AG10803 (cell line): ENCODE results near the gene CSN2.

Source experiments
- DNase-seq: peaks from one replicate; pipeline ENCODE4 v3.0.0; 2010; ENCODE audit warnings: low read depth
- H3K4me3 ChIP-seq: 2 replicates; pipeline ENCODE4 v1.5.1; 2011; ENCODE audit warnings: mild to moderate bottlenecking, low read length, control low read depth
- TF ChIP-seq, protein P1 (sequence below): conservative IDR thresholded peaks from 2 replicates; pipeline ENCODE4 v1.5.1; 2011; ENCODE audit warnings: mild to moderate bottlenecking, low read length, control low read depth, inconsistent platforms

The CSN2 gene

DNA sequence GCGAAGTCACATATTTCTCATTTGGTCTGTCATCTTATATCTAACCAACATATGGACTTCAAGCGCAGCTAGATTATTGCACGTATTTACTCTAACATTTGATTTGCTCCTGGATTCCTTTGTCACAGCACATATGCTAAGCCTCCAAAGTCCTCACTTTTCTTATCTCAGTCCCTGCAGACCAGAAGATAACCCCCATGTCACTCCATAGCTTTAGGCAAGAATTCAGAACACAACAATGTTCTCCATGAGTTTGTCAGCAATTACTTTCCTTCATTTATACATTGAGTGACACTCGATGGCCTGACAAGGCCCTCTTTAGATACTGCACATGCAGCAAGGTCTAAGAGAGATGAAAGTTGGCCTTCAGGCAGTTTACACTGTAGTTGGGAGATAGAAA lies 25.5 kb upstream of the CSN2 start:
- DNase-seq, result no peak
- H3K4me3 ChIP-seq, result no peak overlapping the region
- TF ChIP-seq, protein P1, sequence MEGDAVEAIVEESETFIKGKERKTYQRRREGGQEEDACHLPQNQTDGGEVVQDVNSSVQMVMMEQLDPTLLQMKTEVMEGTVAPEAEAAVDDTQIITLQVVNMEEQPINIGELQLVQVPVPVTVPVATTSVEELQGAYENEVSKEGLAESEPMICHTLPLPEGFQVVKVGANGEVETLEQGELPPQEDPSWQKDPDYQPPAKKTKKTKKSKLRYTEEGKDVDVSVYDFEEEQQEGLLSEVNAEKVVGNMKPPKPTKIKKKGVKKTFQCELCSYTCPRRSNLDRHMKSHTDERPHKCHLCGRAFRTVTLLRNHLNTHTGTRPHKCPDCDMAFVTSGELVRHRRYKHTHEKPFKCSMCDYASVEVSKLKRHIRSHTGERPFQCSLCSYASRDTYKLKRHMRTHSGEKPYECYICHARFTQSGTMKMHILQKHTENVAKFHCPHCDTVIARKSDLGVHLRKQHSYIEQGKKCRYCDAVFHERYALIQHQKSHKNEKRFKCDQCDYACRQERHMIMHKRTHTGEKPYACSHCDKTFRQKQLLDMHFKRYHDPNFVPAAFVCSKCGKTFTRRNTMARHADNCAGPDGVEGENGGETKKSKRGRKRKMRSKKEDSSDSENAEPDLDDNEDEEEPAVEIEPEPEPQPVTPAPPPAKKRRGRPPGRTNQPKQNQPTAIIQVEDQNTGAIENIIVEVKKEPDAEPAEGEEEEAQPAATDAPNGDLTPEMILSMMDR, result no peak

DNA sequence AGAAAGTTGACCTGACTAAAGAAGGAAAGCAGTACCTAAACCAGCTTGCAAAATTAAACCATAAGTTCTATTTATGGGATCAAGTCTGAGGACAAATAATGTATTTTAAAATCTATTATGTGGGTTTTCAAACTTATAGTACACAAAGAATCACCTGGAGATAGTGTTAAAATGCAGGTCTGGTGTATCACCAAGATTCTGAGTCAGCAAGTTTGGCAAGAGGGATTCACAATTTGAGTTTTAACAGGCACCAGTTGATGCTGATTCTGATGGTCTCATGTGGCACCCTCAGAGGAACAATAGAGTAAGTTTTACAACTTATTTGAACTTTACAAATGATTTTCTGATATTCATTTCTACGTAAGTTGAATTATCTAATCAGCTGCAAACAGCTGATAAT lies 21.1 kb upstream of the CSN2 start:
- no peak overlapping the region for H3K4me3 ChIP-seq
- DNase-seq, result no peak
- TF ChIP-seq, protein P1, result no peak

DNA sequence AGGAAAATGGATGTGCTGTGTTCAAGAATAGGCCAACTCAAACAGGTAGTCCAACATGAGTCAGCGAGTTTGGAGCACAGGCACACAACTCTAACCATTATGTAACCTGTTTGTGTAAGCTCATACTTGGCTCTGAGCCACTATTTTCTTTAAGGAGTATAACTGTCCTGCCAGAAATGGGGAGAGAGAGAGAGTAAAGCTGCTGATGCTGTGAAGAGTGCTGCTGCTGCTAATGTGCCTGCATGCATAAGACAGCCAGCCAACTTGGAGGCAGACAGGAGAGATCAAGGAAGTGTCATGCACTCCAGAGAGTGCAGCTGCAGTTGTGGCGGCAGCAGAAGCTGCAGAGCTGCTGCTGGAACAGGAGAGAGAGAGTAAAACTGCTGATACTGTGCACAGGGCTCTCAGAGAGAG lies 18.5 kb upstream of the CSN2 start:
- DNase-seq, result no peak

DNA sequence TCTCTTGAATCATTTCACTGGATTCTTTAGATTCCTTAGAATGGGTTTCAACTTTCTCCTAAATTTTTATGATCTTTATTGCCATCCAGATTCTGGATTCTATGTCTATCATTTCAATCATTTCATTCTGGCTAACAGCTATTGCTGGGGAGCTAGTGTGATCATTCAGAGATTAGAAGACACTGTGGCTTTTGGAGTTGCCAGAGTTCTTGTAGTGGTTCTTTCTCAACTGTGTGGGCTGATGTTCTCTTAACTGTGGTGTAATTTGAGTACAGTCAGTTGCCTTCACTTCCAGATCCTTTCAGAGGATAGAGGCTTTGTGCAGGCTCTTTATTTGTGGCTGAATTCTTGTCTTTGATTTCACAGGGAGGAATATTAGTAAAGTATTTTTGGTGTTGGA lies 12.1 kb upstream of the CSN2 start:
- DNase-seq, result no peak
- no peak overlapping the region for H3K4me3 ChIP-seq
- TF ChIP-seq, protein P1, result no peak

More for the DNA sequence above, 18.5 kb upstream of the CSN2 start:
- TF ChIP-seq, protein P1, result no peak
- no peak overlapping the region for H3K4me3 ChIP-seq

DNA sequence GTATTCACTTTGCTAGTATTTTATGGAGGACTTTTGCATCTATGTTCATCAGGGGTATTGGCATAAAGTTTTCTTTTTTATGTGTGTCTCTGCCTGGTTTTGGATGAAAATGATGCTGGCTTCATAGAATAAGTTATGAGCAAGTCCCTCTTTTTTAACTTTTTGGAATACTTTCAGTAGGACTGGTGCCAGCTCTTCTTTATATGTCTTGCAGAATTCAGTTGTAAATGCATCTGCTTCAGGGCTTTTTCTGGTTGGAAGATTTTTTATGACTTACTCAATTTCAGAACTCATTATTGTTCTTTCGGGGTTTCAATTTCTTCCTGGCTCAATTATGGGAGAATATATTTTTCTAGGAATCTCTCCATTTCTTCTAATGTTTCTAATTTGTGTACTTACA lies 9.1 kb upstream of the CSN2 start:
- no peak overlapping the region for H3K4me3 ChIP-seq
- TF ChIP-seq, protein P1, result no peak
- DNase-seq, result no peak

DNA sequence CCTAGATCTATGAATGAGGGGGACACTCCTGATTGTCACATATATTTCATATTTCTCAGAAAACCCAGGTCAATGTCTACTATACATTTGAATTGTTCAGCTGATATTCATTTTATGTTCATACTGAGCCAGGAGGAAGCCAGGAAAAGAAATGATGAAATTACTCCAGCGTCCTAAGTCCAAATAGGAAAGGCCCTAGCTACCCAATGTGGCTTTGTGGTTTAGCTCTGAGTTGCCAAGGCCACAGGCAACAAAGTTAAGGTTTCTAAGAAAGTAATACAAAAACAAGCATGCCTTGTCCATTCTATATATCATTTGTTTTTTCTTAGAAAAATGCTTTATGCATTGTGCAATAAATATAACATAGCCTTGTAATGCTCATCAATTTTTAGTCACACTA lies 4.5 kb upstream of the CSN2 start:
- no peak for DNase-seq
- TF ChIP-seq, protein P1, result no peak
- H3K4me3 ChIP-seq, result no peak overlapping the region

DNA sequence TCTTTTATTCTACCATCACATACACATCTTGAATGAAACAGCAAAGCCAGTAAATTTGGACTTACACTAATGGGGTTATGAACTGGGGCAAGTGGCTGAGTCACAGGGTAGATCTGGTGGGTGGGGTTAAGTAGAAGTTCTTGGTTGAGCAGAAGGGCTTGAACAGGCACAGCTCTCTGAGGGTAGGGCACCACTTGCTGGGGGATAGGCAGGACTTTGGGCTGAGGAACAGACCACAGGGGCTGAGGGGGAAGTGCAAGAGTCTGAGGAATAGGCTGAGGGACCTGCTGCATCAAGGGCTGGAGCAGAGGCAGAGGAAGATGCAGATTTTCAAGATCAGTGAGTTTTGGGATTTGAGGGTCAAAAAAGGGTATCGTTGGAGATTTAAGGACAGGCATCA lies 8.3 kb downstream of the CSN2 start:
- DNase-seq, result no peak
- H3K4me3 ChIP-seq, result no peak overlapping the region
- TF ChIP-seq, protein P1, result no peak
